Testis (tissue), 2 donors: ENCODE data around the gene RABAC1.

Experiments
- CTCF ChIP-seq, 3 experiments: fragments of 450-650 bp in 2 of 3; fragments of 200-600 bp in 1 of 3; sonication (generic) in 1 of 3; IDR thresholded peaks; one replicate each; pipeline ENCODE4 v1.5.1; 2016 to 2019; ENCODE audit warnings: antibody characterized with exemption in 3 of 3, mild to moderate bottlenecking in 2 of 3, moderate library complexity in 1 of 3
- POLR2A ChIP-seq: fragments of 450-650 bp; IDR thresholded peaks from one replicate; pipeline ENCODE4 v1.6.1; 2017; ENCODE audit warnings: antibody characterized with exemption, mild to moderate bottlenecking, moderate library complexity

- no peak for TF ChIP-seq CTCF (IDR thresholded peaks at IDR 0.05)
- no peak for TF ChIP-seq POLR2A
Measured at GRCh38 chr19:41999071-41999877, 40.2 kb upstream of the RABAC1 start.
